HCT116 (cell line): ENCODE data around the gene GRHL1. TPM values are rescaled to one million over a fixed set of nuclear protein-coding genes. Genes with fewer than 3 reads are reported as not detected.
A peak's percentile ranks its signal among the peaks of the same experiment; 100 is the strongest.

Experiments
- ATAC-seq: fragments of 200-7000 bp; cut with Tn5 transposase; 2 replicates; pipeline ENCODE4 v1.9.1; 2020; ENCODE audit warnings: mild to moderate bottlenecking, moderate library complexity
- BruUV-seq: library from RNA; stranded (reverse); fragments of 400-500 nt; replicated peaks from 2 replicates; lab custom pipeline; 2021; lab: Mats Ljungman, UMichigan
- CTCF ChIA-PET: fragments of 300-600 bp; sonication (Branson Sonifier 250); formaldehyde crosslinking; loops from one replicate; lab custom pipeline; 2021; ENCODE audit warnings: antibody characterized with exemption; lab: Charles Lee
- POLR2A ChIA-PET: fragments of 300-600, 350-600 bp; sonication (Branson Sonifier 250); formaldehyde crosslinking; loops from one replicate; lab custom pipeline; 2021; ENCODE audit warnings: antibody characterized with exemption; lab: Charles Lee
- RAD21 ChIA-PET, 2 experiments: fragments of 300-600 bp; sonication (Branson Sonifier 250); formaldehyde crosslinking; loops; one replicate each; lab custom pipeline; 2023; ENCODE audit warnings: low total read pairs in 2 of 2; ENCODE audit not compliant: uncharacterized antibody in 2 of 2, unreplicated experiment in 2 of 2, low non-redundant PET in 1 of 2; lab: Charles Lee
- DNase-seq: peaks from one replicate; pipeline ENCODE4 v3.0.0-alpha.2; 2010; ENCODE audit warnings: low read depth, low spot score
- H2AFZ ChIP-seq: fragments of 200-600 bp; shearing (Covaris generic), sonication (generic); 2 replicates; pipeline ENCODE4 v1.6.1; 2017; ENCODE audit warnings: low read depth, mixed run types, mixed read lengths, antibody characterized with exemption, low read length; ENCODE audit not compliant: poor library complexity, severe bottlenecking
- H3K27ac ChIP-seq: 2 replicates; pipeline ENCODE4 v1.5.1; 2012; ENCODE audit warnings: low read depth, low read length
- H3K27me3 ChIP-seq: fragments of 200-600 bp; sonication (generic); 2 replicates; pipeline ENCODE4 v1.6.1; 2016; ENCODE audit warnings: mixed run types, low read length, mixed read lengths; ENCODE audit not compliant: insufficient read depth
- H3K36me3 ChIP-seq, 2 experiments: fragments of 200-500 bp in 1 of 2; fragments of 200-600 bp in 1 of 2; sonication (Bioruptor generic) in 1 of 2; sonication (generic) in 1 of 2; 2 replicates each; pipeline versions ENCODE4 v1.5.1 to v1.6.1; 2014 to 2016; ENCODE audit warnings: low read length in 2 of 2, inconsistent platforms in 1 of 2, mixed read lengths in 1 of 2, mixed run types in 1 of 2; ENCODE audit not compliant: insufficient read depth in 2 of 2, control insufficient read depth in 1 of 2
- H3K4me1 ChIP-seq, 2 experiments: fragments of 200-600 bp in 1 of 2; sonication (generic) in 1 of 2; 2 replicates each; pipeline versions ENCODE4 v1.5.1 to v1.6.1; 2012 to 2017; ENCODE audit warnings: low read length in 2 of 2, inconsistent platforms in 1 of 2, mild to moderate bottlenecking in 1 of 2, mixed read lengths in 1 of 2, mixed run types in 1 of 2, moderate library complexity in 1 of 2; ENCODE audit not compliant: insufficient read depth in 2 of 2, control insufficient read depth in 1 of 2
- H3K4me2 ChIP-seq: fragments of 200-600 bp; sonication (generic); 2 replicates; pipeline ENCODE4 v1.6.1; 2017; ENCODE audit warnings: mixed run types, low read length, mixed read lengths
- H3K4me3 ChIP-seq, 2 experiments: fragments of 200-600 bp in 1 of 2; sonication (generic) in 1 of 2; replicated peaks in 1 of 2; 2 replicates each; pipeline ENCODE4 v1.5.1; 2011 to 2016; ENCODE audit warnings: low read length in 2 of 2, control low read depth in 1 of 2, low read depth in 1 of 2, mild to moderate bottlenecking in 1 of 2, mixed read lengths in 1 of 2, mixed run types in 1 of 2
- H3K79me2 ChIP-seq: fragments of 200-600 bp; sonication (generic); 2 replicates; pipeline ENCODE4 v1.6.1; 2017; ENCODE audit warnings: mild to moderate bottlenecking, mixed run types, low read length, moderate library complexity, mixed read lengths; ENCODE audit not compliant: insufficient read depth
- H3K9ac ChIP-seq: fragments of 200-600 bp; sonication (generic); 2 replicates; pipeline ENCODE4 v1.6.1; 2016; ENCODE audit warnings: low read length, mixed read lengths
- H3K9me2 ChIP-seq: fragments of 200-600 bp; sonication (generic), shearing (Covaris generic); 2 replicates; pipeline ENCODE4 v1.6.1; 2017; ENCODE audit warnings: mixed run types, mild to moderate bottlenecking, moderate library complexity; ENCODE audit not compliant: insufficient read depth
- H3K9me3 ChIP-seq, 2 experiments: fragments of 200-500 bp in 1 of 2; fragments of 200-600 bp in 1 of 2; sonication (Bioruptor generic) in 1 of 2; sonication (generic) in 1 of 2; 2 replicates each; pipeline ENCODE4 v1.6.1; 2014 to 2017; ENCODE audit warnings: low read length in 2 of 2, mixed read lengths in 2 of 2, inconsistent platforms in 1 of 2, low read depth in 1 of 2, mild to moderate bottlenecking in 1 of 2, mixed run types in 1 of 2, moderate library complexity in 1 of 2; ENCODE audit not compliant: control insufficient read depth in 1 of 2, insufficient read depth in 1 of 2
- H4K20me1 ChIP-seq: fragments of 200-600 bp; sonication (generic), shearing (Covaris generic); 2 replicates; pipeline ENCODE4 v1.6.1; 2017; ENCODE audit warnings: mixed run types, mild to moderate bottlenecking, moderate library complexity; ENCODE audit not compliant: insufficient read depth
- CEBPB ChIP-seq: IDR thresholded peaks from 2 replicates; pipeline ENCODE4 v1.6.1; 2012; ENCODE audit warnings: low read depth
- FOSL1 ChIP-seq: IDR thresholded peaks from 2 replicates; pipeline ENCODE4 v1.6.1; 2012; ENCODE audit warnings: low read depth
- REST ChIP-seq: IDR thresholded peaks from 2 replicates; pipeline ENCODE4 v1.6.1; 2012; ENCODE audit warnings: low read depth
- SRF ChIP-seq: IDR thresholded peaks from 2 replicates; pipeline ENCODE4 v1.6.1; 2012; ENCODE audit warnings: low read depth
- YY1 ChIP-seq: IDR thresholded peaks from 2 replicates; pipeline ENCODE4 v1.6.1; 2011; ENCODE audit warnings: low read length, low read depth, moderate library complexity, mild to moderate bottlenecking; ENCODE audit not compliant: insufficient replicate concordance; ENCODE audit errors: extremely low read depth
- ZNF274 ChIP-seq: fragments of 200-500 bp; sonication (Bioruptor generic); IDR thresholded peaks from 2 replicates; pipeline ENCODE4 v1.6.1; 2014; ENCODE audit warnings: mild to moderate bottlenecking, low read depth, low read length, inconsistent platforms
- intact Hi-C: fragments of 100-400 bp; cut with micrococcal nuclease; formaldehyde crosslinking; loops from 2 replicates; pipeline ENCODE4 v1.10.0; 2022
- total RNA-seq: library from RNA; stranded (reverse); gene quantifications from one replicate; pipeline ENCODE4 v1.2.1, GENCODE V29; 2021; ENCODE audit not compliant: unreplicated experiment

GRHL1 gene
- total RNA-seq, 1 experiment from 2014 or later: 8.5 TPM

- H3K79me2 ChIP-seq: no peaks in the 10 kb centered on the region
- no peaks in the 10 kb centered on the region for H3K36me3 ChIP-seq
- H3K9me3 ChIP-seq: no peaks in the 10 kb centered on the region
- CTCF ChIA-PET: no interaction called here
- H3K4me1 ChIP-seq: peaks cover 31 to 35% of the 10 kb centered on the region in 2 experiments
- POLR2A ChIA-PET: no interaction called here
- H2AFZ ChIP-seq: no peak overlapping the region
- BruUV-seq: no TSS peak
- DNase-seq (no peak), ATAC-seq (peak; percentile 15)
- H3K4me2 ChIP-seq: peak overlapping the region; percentile 84
- H3K27me3 ChIP-seq: no peaks in the 10 kb centered on the region
- H3K27ac ChIP-seq: no peak overlapping the region
- H3K9me2 ChIP-seq: no peaks in the 10 kb centered on the region
- intact Hi-C loops: loop anchor here (2.0 kb wide), 1 partner anchor 23 kb away; no protein-coding TSS in a partner anchor
- RAD21 ChIA-PET: no interaction called here
- no peaks in the 10 kb centered on the region for H4K20me1 ChIP-seq
- no peak overlapping the region for H3K9ac ChIP-seq
- TF ChIP-seq CEBPB (no peak), YY1 (no peak), ZNF274 (no peak), SRF (no peak), FOSL1 (no peak), REST (no peak)
- H3K4me3 ChIP-seq: 0 out of 4 replicates have a peak overlapping the region, but pooled peaks of 1 of the 2 experiments have one; percentile 27
These were observed 23.8 kb downstream of the GRHL1 start for GRCh38 chr2:9975328-9975727.
